ENCODE results near the gene RALB. TPM values are rescaled to one million over a fixed set of nuclear protein-coding genes. Genes with fewer than 3 reads are reported as not detected.

The RALB gene
- total and polyA plus RNA-seq, 2 of the 8 experiments (the other 6 are each of a cell fraction or from before 2014, with no cell fraction given): 12.0 to 16.6 TPM

DNA sequence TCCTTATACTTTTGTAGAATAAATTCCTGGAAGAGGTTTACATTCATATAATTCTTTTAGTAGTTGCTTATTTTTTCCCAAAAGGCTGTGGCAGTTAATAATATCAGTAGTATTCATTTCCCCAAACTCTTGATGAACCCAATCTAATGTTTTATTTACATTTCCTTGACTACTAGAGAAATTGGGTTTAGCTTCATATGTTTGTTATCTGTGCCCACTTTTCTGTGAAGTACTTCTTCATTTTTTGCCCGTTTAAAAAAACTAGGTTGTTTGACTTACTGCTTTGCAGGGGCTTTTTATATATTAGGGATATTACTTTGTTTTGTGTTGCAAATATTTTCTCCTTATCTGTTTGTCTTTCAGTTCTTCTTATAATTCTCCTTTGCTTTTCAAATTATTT lies 17.2 kb downstream of the RALB start:
- no peak overlapping the region for H2AFZ ChIP-seq (ENCODE audit: low read length)
- no peak overlapping the region for H2BK120ac ChIP-seq (replicated peaks; ENCODE audit: low read depth, low read length)
- no peak overlapping the region for H2AK5ac ChIP-seq (ENCODE audit: low read depth, low read length)
- no peak overlapping the region for H2BK15ac ChIP-seq (ENCODE audit: low read length)
- no peak overlapping the region for H4K8ac ChIP-seq (ENCODE audit: extremely low read depth, insufficient read depth, low read length)
- H3K4me3 ChIP-seq (ENCODE audit: extremely low read depth in 1 of 4, insufficient read depth in 2 of 4, low read depth in 3 of 4, low read length in 4 of 4): no peak overlapping the region
- TF ChIP-seq CHD2 (IDR thresholded peaks at IDR 0.05; ENCODE audit: low read length) (no peak), CTBP2 (IDR thresholded peaks at IDR 0.05; ENCODE audit: borderline replicate concordance, insufficient read depth, insufficient read length, low read length) (no peak), YY1 (IDR thresholded peaks at IDR 0.05; ENCODE audit: low read depth, low read length) (no peak), KDM1A (IDR thresholded peaks at IDR 0.05; ENCODE audit: borderline replicate concordance, low read length) (no peak), CBX5 (IDR thresholded peaks at IDR 0.05; ENCODE audit: low read depth, low read length) (no peak), POU5F1 (IDR thresholded peaks at IDR 0.05; ENCODE audit: low read depth, low read length) (no peak), CBX8 (IDR thresholded peaks at IDR 0.05; ENCODE audit: borderline replicate concordance, low read depth, low read length) (no peak), BRCA1 (IDR thresholded peaks at IDR 0.05; ENCODE audit: low read depth, low read length) (no peak), ASH2L (IDR thresholded peaks at IDR 0.05; ENCODE audit: low read length) (no peak), PHF8 (conservative IDR thresholded peaks at IDR 0.05; ENCODE audit: low read depth, low read length) (no peak), SIN3A (conservative IDR thresholded peaks at IDR 0.05 in 1 of 2, IDR thresholded peaks at IDR 0.05 in 1 of 2; ENCODE audit: low read depth in 1 of 2, low read length in 2 of 2) (no peak), GABPA (IDR thresholded peaks at IDR 0.05; ENCODE audit: borderline replicate concordance, insufficient read depth, low read length) (no peak)
- no peak for FAIRE-seq
- peaks cover 0 to 4% of the 10 kb centered on the region in 2 experiments; a peak in 1 of 4 replicates for H3K9me3 ChIP-seq (ENCODE audit: insufficient read depth in 2 of 2, low read depth in 1 of 2, low read length in 1 of 2)
- no peak overlapping the region for H3K4me2 ChIP-seq (ENCODE audit: insufficient read depth in 1 of 2, low read depth in 2 of 2, low read length in 2 of 2)
- no peak overlapping the region for H3K27ac ChIP-seq (ENCODE audit: low read depth, low read length)
- no peaks in the 10 kb centered on the region for H3K36me3 ChIP-seq (ENCODE audit: control insufficient read depth in 2 of 4, insufficient read depth in 4 of 4, low read length in 3 of 4)
- no peak overlapping the region for H4K91ac ChIP-seq (replicated peaks; ENCODE audit: insufficient read length, low read length)
- H4K5ac ChIP-seq (ENCODE audit: insufficient read length, low read depth, low read length): no peak overlapping the region
- H3K9ac ChIP-seq (replicated peaks in 1 of 4; ENCODE audit: extremely low read depth in 1 of 4, low read depth in 3 of 4, low read length in 3 of 4): no peak overlapping the region
- no peaks in the 10 kb centered on the region for H3K79me2 ChIP-seq (ENCODE audit: control insufficient read depth in 1 of 2, insufficient read depth in 2 of 2, low read length in 2 of 2)
- no peaks in the 10 kb centered on the region for H3K79me1 ChIP-seq (ENCODE audit: low read depth, low read length)
- ChIA-PET CTCF (ENCODE audit: partially characterized antibody) (interaction anchor here (0.7 to 2.2 kb wide), 3 partner anchors 14 to 94 kb away, joined by 3 to 8 read pairs (median 3); no protein-coding TSS in a partner anchor), POLR2A (ENCODE audit: partially characterized antibody) (interaction anchor here (0.7 kb wide), 1 partner anchor 24 kb away, joined by 3 read pairs; no protein-coding TSS in a partner anchor)
- no peak overlapping the region for H3K56ac ChIP-seq (replicated peaks; ENCODE audit: insufficient read length, low read depth, low read length)
- no peak overlapping the region for H2BK5ac ChIP-seq (ENCODE audit: low read depth, low read length)
- H3K4me1 ChIP-seq (replicated peaks in 1 of 4; ENCODE audit: control insufficient read depth in 3 of 4, insufficient read depth in 4 of 4, low read length in 3 of 4): no peaks in the 10 kb centered on the region
- H2BK20ac ChIP-seq (ENCODE audit: low read length): no peak overlapping the region
- no peak overlapping the region for H2BK12ac ChIP-seq (ENCODE audit: low read depth, low read length)
- H3K18ac ChIP-seq (ENCODE audit: extremely low read depth, low read length): no peak overlapping the region
- DNase-seq (ENCODE audit: low read depth in 1 of 2, low spot score in 2 of 2): no peak
- H3K27me3 ChIP-seq (replicated peaks in 1 of 4; ENCODE audit: control insufficient read depth in 3 of 4, extremely low read depth in 1 of 4, insufficient read depth in 3 of 4, low read length in 3 of 4): no peaks in the 10 kb centered on the region
- no peak overlapping the region for H3K23ac ChIP-seq (ENCODE audit: insufficient read length)
- no peak overlapping the region for H3K4ac ChIP-seq (replicated peaks; ENCODE audit: insufficient read length, low read depth, low read length)
- H3K23me2 ChIP-seq (ENCODE audit: low read depth, low read length): no peaks in the 10 kb centered on the region
- WGBS, 2 experiments (ENCODE audit: extremely low coverage in 1 of 2, insufficient coverage in 1 of 2, insufficient read length in 1 of 2, insufficient replicate concordance in 2 of 2, low coverage in 1 of 2, low lambda C conversion rate in 2 of 2, missing lambda C conversion rate in 1 of 2): 87% methylated on average over 1 of the region's 1 CpG; no CpG with 5 or more reads in 1 of the 2 experiments
- H3K14ac ChIP-seq (ENCODE audit: insufficient read length): no peak overlapping the region
- H4K20me1 ChIP-seq (replicated peaks in 1 of 2; ENCODE audit: control insufficient read depth in 1 of 2, insufficient read depth in 2 of 2, low read length in 2 of 2): no peaks in the 10 kb centered on the region
